PC-3 (cell line): ENCODE measurements around the gene CASP2. TPM values are rescaled to one million over a fixed set of nuclear protein-coding genes. Genes with fewer than 3 reads are reported as not detected.

Experiments
- ATAC-seq: fragments of 200-7000 bp; cut with Tn5 transposase; 2 replicates; pipeline ENCODE4 v1.9.1; 2020; ENCODE audit warnings: mild to moderate bottlenecking, moderate library complexity
- BruUV-seq: library from RNA; stranded (reverse); fragments of 400-500 nt; replicated peaks from 2 replicates; lab custom pipeline; 2021; lab: Mats Ljungman, UMichigan
- CTCF ChIA-PET: fragments of 300-600 bp; sonication (Branson Sonifier 250); formaldehyde crosslinking; loops from one replicate; lab custom pipeline; 2022; ENCODE audit warnings: antibody characterized with exemption; lab: Charles Lee
- POLR2A ChIA-PET: fragments of 300-600 bp; sonication (Branson Sonifier 250); formaldehyde crosslinking; loops from one replicate; lab custom pipeline; 2022; ENCODE audit warnings: antibody characterized with exemption; ENCODE audit not compliant: unreplicated experiment; lab: Charles Lee
- DNase-seq: peaks from one replicate; pipeline ENCODE4 v3.0.0-alpha.2; 2015
- H2AFZ ChIP-seq: fragments of 300-600 bp; sonication (generic); 2 replicates; pipeline ENCODE4 v1.6.0; 2016; ENCODE audit warnings: antibody characterized with exemption, low read length
- H3F3A ChIP-seq: fragments of 300-600 bp; sonication (generic); one replicate; pipeline ENCODE4 v1.6.0; 2017; ENCODE audit warnings: antibody characterized with exemption, low read length, control low read depth, mild to moderate bottlenecking; ENCODE audit not compliant: unreplicated experiment
- H3K27ac ChIP-seq: fragments of 300-600 bp; sonication (generic); 2 replicates; pipeline ENCODE4 v1.5.1; 2016; ENCODE audit warnings: mild to moderate bottlenecking, low read length
- H3K27me3 ChIP-seq: fragments of 300-600 bp; sonication (generic); 2 replicates; pipeline ENCODE4 v1.6.1; 2016; ENCODE audit warnings: low read length, mixed read lengths
- H3K36me3 ChIP-seq: fragments of 300-600 bp; sonication (generic); 2 replicates; pipeline ENCODE4 v1.6.1; 2016; ENCODE audit warnings: low read depth, mixed run types, low read length, mixed read lengths
- H3K4me1 ChIP-seq: fragments of 300-600 bp; sonication (generic); 2 replicates; pipeline ENCODE4 v1.5.1; 2016; ENCODE audit warnings: low read length; ENCODE audit not compliant: insufficient read depth
- H3K4me2 ChIP-seq: fragments of 300-600 bp; sonication (generic); 2 replicates; pipeline ENCODE4 v1.6.0; 2016; ENCODE audit warnings: low read length
- H3K4me3 ChIP-seq: fragments of 300-600 bp; sonication (generic); 2 replicates; pipeline ENCODE4 v1.5.1; 2016; ENCODE audit warnings: mild to moderate bottlenecking, low read length, mixed read lengths
- H3K79me2 ChIP-seq: fragments of 300-600 bp; sonication (generic); 2 replicates; pipeline ENCODE4 v1.6.1; 2017; ENCODE audit warnings: low read length, mixed read lengths
- H3K9ac ChIP-seq: fragments of 300-600 bp; sonication (generic); 2 replicates; pipeline ENCODE4 v1.6.0; 2016; ENCODE audit warnings: mild to moderate bottlenecking, low read length
- H3K9me2 ChIP-seq: fragments of 300-600 bp; sonication (generic); replicated peaks from 2 replicates; pipeline ENCODE4 v1.6.1; 2016; ENCODE audit warnings: mixed run types, low read length, mixed read lengths
- H3K9me3 ChIP-seq: fragments of 300-600 bp; sonication (generic); 2 replicates; pipeline ENCODE4 v1.6.1; 2016; ENCODE audit warnings: low read length, mixed read lengths
- H4K20me1 ChIP-seq: fragments of 300-600 bp; sonication (generic); 2 replicates; pipeline ENCODE4 v1.6.1; 2016; ENCODE audit warnings: low read length, mixed read lengths
- EZH2 ChIP-seq: fragments of 300-600 bp; sonication (generic); IDR thresholded peaks from one replicate; pipeline ENCODE4 v1.6.1; 2017; ENCODE audit warnings: antibody characterized with exemption, mild to moderate bottlenecking, low read length; ENCODE audit not compliant: unreplicated experiment
- EZH2phosphoT487 ChIP-seq: fragments of 300-600 bp; sonication (generic); IDR thresholded peaks from 2 replicates; pipeline ENCODE4 v1.6.1; 2018; ENCODE audit warnings: mild to moderate bottlenecking, antibody characterized with exemption, low read length, borderline replicate concordance
- intact Hi-C: fragments of 100-400 bp; cut with micrococcal nuclease; formaldehyde crosslinking; loops from 2 replicates; pipeline ENCODE4 v1.9.0; 2023
- total RNA-seq: library from RNA; depleted of rRNA; stranded (reverse); fragments of >200 nt; gene quantifications from 2 replicates; pipeline ENCODE4 v1.2.3, GENCODE V29; 2014
- TF ChIP-seq, protein P1 (sequence below): fragments of 300-600 bp; sonication (generic); conservative IDR thresholded peaks from 2 replicates; pipeline ENCODE4 v1.5.1; 2017; ENCODE audit warnings: antibody characterized with exemption, low read depth, mild to moderate bottlenecking, low read length

Gene CASP2
- total RNA-seq, 1 experiment from 2014 or later: 26.4 TPM

DNA sequence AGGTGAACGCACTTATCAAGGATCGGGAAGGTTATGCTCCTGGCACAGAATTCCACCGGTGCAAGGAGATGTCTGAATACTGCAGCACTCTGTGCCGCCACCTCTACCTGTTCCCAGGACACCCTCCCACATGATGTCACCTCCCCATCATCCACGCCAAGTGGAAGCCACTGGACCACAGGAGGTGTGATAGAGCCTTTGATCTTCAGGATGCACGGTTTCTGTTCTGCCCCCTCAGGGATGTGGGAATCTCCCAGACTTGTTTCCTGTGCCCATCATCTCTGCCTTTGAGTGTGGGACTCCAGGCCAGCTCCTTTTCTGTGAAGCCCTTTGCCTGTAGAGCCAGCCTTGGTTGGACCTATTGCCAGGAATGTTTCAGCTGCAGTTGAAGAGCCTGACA is 16.8 kb downstream of the CASP2 start:
- Histone ChIP-seq H3K27ac (no peak overlapping the region), H3K4me3 (no peak overlapping the region), H3K27me3 (no peaks in the 10 kb centered on the region), H3F3A (peaks cover 8% of the 10 kb centered on the region), H2AFZ (no peak overlapping the region), H3K9me3 (no peaks in the 10 kb centered on the region), H3K4me1 (peaks cover 24% of the 10 kb centered on the region), H3K4me2 (no peak overlapping the region), H3K9me2 (no peaks in the 10 kb centered on the region), H3K79me2 (peaks cover 7% of the 10 kb centered on the region; the same call in 1 of the 2 replicates), H3K9ac (no peak overlapping the region), H3K36me3 (peaks cover 71% of the 10 kb centered on the region), H4K20me1 (peaks cover 5% of the 10 kb centered on the region)
- TF ChIP-seq EZH2 (no peak), EZH2phosphoT487 (no peak)
- TF ChIP-seq, protein P1, sequence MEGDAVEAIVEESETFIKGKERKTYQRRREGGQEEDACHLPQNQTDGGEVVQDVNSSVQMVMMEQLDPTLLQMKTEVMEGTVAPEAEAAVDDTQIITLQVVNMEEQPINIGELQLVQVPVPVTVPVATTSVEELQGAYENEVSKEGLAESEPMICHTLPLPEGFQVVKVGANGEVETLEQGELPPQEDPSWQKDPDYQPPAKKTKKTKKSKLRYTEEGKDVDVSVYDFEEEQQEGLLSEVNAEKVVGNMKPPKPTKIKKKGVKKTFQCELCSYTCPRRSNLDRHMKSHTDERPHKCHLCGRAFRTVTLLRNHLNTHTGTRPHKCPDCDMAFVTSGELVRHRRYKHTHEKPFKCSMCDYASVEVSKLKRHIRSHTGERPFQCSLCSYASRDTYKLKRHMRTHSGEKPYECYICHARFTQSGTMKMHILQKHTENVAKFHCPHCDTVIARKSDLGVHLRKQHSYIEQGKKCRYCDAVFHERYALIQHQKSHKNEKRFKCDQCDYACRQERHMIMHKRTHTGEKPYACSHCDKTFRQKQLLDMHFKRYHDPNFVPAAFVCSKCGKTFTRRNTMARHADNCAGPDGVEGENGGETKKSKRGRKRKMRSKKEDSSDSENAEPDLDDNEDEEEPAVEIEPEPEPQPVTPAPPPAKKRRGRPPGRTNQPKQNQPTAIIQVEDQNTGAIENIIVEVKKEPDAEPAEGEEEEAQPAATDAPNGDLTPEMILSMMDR: no peak
- no peak for ATAC-seq
- intact Hi-C loops: loop anchor here (1.0 to 5.0 kb wide), 3 partner anchors 60 to 298 kb away; no protein-coding TSS in a partner anchor
- BruUV-seq: no TSS peak
- POLR2A ChIA-PET: no interaction called here
- DNase-seq: no peak
- CTCF ChIA-PET: interaction anchor here (1.2 kb wide), 1 partner anchor 64 kb away, joined by 5 read pairs; no protein-coding TSS in a partner anchor

GRCh38 chr7:143305423-143306070 is 17.4 kb downstream of the CASP2 start:
- Histone ChIP-seq H3K79me2 (peaks cover 7% of the 10 kb centered on the region; the same call in 1 of the 2 replicates), H3K27me3 (no peaks in the 10 kb centered on the region), H3F3A (peaks cover 4% of the 10 kb centered on the region), H3K4me3 (no peak overlapping the region), H3K36me3 (peaks cover 65% of the 10 kb centered on the region), H2AFZ (no peak overlapping the region), H3K4me1 (peaks cover 18% of the 10 kb centered on the region), H4K20me1 (peaks cover 4% of the 10 kb centered on the region), H3K9me2 (no peaks in the 10 kb centered on the region), H3K9me3 (no peaks in the 10 kb centered on the region), H3K9ac (no peak overlapping the region), H3K4me2 (no peak overlapping the region), H3K27ac (no peak overlapping the region)
- intact Hi-C loops: loop anchor here (1.0 to 5.0 kb wide), 3 partner anchors 60 to 298 kb away; no protein-coding TSS in a partner anchor
- peak; percentile 85 for DNase-seq
- no peak for TF ChIP-seq EZH2phosphoT487
- TF ChIP-seq, protein P1: peak; percentile 94
- POLR2A ChIA-PET: no interaction called here
- ATAC-seq: peak; percentile 65
- BruUV-seq: TSS peak; percentile 9
- CTCF ChIA-PET: interaction anchor here (1.2 kb wide), 1 partner anchor 65 kb away, joined by 5 read pairs; no protein-coding TSS in a partner anchor

DNA sequence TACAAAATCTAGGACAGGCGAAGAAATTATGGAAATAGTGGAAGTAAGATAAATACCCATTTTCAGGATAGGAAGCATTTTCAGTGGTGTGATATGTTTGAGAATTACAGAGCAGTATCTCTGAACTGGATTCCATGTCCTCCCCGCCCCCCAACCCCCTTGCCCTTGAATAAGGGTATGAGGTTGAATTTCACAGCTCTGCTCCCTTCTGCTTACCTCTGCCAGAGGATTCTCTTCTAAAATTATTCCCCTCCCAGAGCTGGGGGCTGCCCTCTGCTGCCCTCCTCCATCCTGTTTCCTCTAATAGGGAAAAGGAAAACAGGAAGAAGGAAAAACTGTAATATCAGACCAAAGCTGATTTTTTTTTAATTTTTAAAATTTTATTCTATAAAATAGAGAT is 20.5 kb downstream of the CASP2 start:
- CTCF ChIA-PET: interaction anchor here (1.1 kb wide), 1 partner anchor 68 kb away, joined by 3 read pairs; no protein-coding TSS in a partner anchor
- intact Hi-C loops: loop anchor here (5.0 kb wide), 1 partner anchor 301 kb away; no protein-coding TSS in a partner anchor

More for the DNA sequence above, 20.5 kb downstream of the CASP2 start:
- POLR2A ChIA-PET: no interaction called here
- H3K4me3 ChIP-seq: no peak overlapping the region
- H3K27me3 ChIP-seq: no peaks in the 10 kb centered on the region
- no peak overlapping the region for H3K9ac ChIP-seq
- H3K9me3 ChIP-seq: no peaks in the 10 kb centered on the region
- H4K20me1 ChIP-seq: no peaks in the 10 kb centered on the region
- no peak overlapping the region for H2AFZ ChIP-seq
- no peaks in the 10 kb centered on the region for H3F3A ChIP-seq
- no peaks in the 10 kb centered on the region for H3K79me2 ChIP-seq
- H3K4me2 ChIP-seq: no peak overlapping the region
- BruUV-seq: no TSS peak
- no peak overlapping the region for H3K27ac ChIP-seq
- no peak for ATAC-seq
- H3K36me3 ChIP-seq: peaks cover 43% of the 10 kb centered on the region
- no peak for TF ChIP-seq EZH2
- TF ChIP-seq, protein P1: no peak
- no peak for TF ChIP-seq EZH2phosphoT487
- H3K4me1 ChIP-seq: no peaks in the 10 kb centered on the region
- H3K9me2 ChIP-seq: no peaks in the 10 kb centered on the region
- no peak for DNase-seq
